Right cardiac atrium (tissue), 5 donors: ENCODE data around the gene PTPN21. TPM values are rescaled to one million over a fixed set of nuclear protein-coding genes. Genes with fewer than 3 reads are reported as not detected.
"Not testable (repeated sequence)": the region's sequence is repeated elsewhere in the genome, so short reads cannot be mapped to it uniquely, and the experiment has no call there.

ENCODE experiments used
- ATAC-seq, 2 donors: fragments of 200-7000 bp; cut with Tn5 transposase; one replicate each; pipeline versions ENCODE4 v1.8.0 to v1.9.1; 2020; ENCODE audit warnings: moderate library complexity in 2 of 2, mild to moderate bottlenecking in 1 of 2
- DNase-seq, 3 donors: peaks; one replicate each; pipeline ENCODE4 v3.0.0-alpha.2; 2020
- H3K27ac ChIP-seq: one replicate; pipeline ENCODE4 v1.5.1; 2013; ENCODE audit warnings: mild to moderate bottlenecking, low read length, control low read depth, moderate library complexity
- H3K27me3 ChIP-seq: one replicate; pipeline ENCODE4 v1.6.1; 2013; ENCODE audit not compliant: control insufficient read depth, insufficient read depth
- H3K4me1 ChIP-seq: one replicate; pipeline ENCODE4 v1.6.1; 2013; ENCODE audit warnings: low read length; ENCODE audit not compliant: control insufficient read depth, insufficient read depth
- H3K4me3 ChIP-seq: one replicate; pipeline ENCODE4 v1.5.1; 2013; ENCODE audit warnings: low read length, control low read depth
- H3K9me3 ChIP-seq: one replicate; pipeline ENCODE4 v1.6.1; 2013; ENCODE audit warnings: low read length; ENCODE audit not compliant: control insufficient read depth
- WGBS: extraction: QIAGEN DNeasy Blood & Tissue Kit; methylation state at CpG from one replicate; pipeline ENCODE4 v1.1.7; 2013; 5-methylcytosine and 5-hydroxymethylcytosine counted together
- intact Hi-C, 4 donors: fragments of 100-400 bp; cut with DNase I; formaldehyde crosslinking; loops; one replicate each; pipeline versions ENCODE4 v1.11.0 to v1.14.0; 2022 to 2023
- polyA plus RNA-seq: library from polyadenylated mRNA; stranded (reverse); fragments of 200-250 nt; gene quantifications from one replicate; pipeline ENCODE4 v1.2.3, GENCODE V29; 2013
- total RNA-seq, 4 donors: library from RNA; stranded (reverse); fragmentation: NEBNext Ultra II Directional; extraction: Animal tissue kit (Norgen Biotek cat#: 25700); gene quantifications; one replicate each; pipeline ENCODE4 v1.2.1, GENCODE V29; 2021
- donor health status: healthy with polysubstance abuse.
- donor health status: DM: no; HTN: yes; CAD: no.
- donor health status: DM: no; HTN: no; CAD: no.
- donor health status: DM: no; HTN: yes; CAD: no; lungs with severe emphysema.
- donor health status: DM: yes; HTN: yes; CAD: no.

Gene PTPN21
- total and polyA plus RNA-seq, 5 donors = 12.0 to 49.4 (median 38.3) TPM

DNA sequence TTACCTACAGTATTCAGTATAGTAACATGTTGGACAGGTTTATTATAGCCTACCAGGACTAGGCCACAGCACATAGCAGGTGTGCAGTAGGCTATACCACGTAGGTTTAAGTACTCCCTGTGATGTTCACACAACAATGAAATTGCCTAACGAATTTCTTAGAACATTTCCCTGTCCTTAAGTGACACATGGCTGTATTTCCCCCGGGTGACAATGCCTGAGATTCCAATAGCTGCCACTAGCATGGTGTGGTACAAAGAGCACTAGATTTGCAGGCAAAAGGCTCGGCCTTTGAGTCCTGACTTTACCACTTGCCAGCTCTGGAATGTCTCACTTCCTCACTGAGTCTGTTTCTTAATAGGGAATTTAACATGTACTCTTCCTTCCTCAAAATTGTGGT is 19.7 kb downstream of the PTPN21 start:
- no peaks in the 10 kb centered on the region for H3K9me3 ChIP-seq
- H3K27ac ChIP-seq = peak overlapping the region; percentile 45
- 37% methylated on average over 4 of the region's 4 CpGs for WGBS
- peaks cover 3% of the 10 kb centered on the region for H3K4me1 ChIP-seq
- no peaks in the 10 kb centered on the region for H3K27me3 ChIP-seq
- ATAC-seq (peak; percentile 86 to 89), DNase-seq (no peak)
- H3K4me3 ChIP-seq = no peak overlapping the region
- intact Hi-C loops = no loop called here

GRCh38 chr14:88533064-88533602 is 21.7 kb downstream of the PTPN21 start:
- DNase-seq (no peak), ATAC-seq (no peak)
- intact Hi-C loops = no loop called here
- WGBS = 90% methylated on average over 6 of the region's 6 CpGs
- H3K9me3 ChIP-seq = no peaks in the 10 kb centered on the region
- no peak overlapping the region for H3K27ac ChIP-seq
- H3K27me3 ChIP-seq = no peaks in the 10 kb centered on the region
- peaks cover 3% of the 10 kb centered on the region for H3K4me1 ChIP-seq
- no peak overlapping the region for H3K4me3 ChIP-seq

DNA sequence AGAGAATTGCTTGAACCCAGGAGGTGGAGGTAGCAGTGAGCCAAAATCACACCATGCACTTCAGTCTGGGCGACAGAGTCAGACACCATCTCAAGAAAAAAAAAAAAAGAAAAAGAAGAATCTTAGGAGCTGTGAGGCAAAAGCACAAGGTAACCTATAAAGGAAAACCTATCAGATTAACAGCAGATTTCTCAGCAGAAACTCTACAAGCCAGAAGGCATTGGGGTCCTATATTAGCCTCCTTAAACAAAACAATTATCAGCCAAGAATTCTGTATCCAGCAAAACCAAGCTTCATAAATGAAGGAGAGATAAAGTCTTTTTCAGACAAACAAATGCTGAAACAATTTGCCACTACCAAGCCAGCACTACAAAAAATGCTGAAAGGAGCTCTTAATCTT is 24.9 kb downstream of the PTPN21 start:
- H3K27me3 ChIP-seq, H3K9me3 ChIP-seq, H3K4me1 ChIP-seq, H3K27ac ChIP-seq, intact Hi-C loops, DNase-seq, ATAC-seq, H3K4me3 ChIP-seq: not testable (repeated sequence)
- WGBS = 100% methylated on average over 1 of the region's 1 CpG

GRCh38 chr14:88522393-88522792 is 32.4 kb downstream of the PTPN21 start:
- Histone ChIP-seq H3K27ac (no peak overlapping the region), H3K9me3 (no peaks in the 10 kb centered on the region), H3K4me1 (peaks cover 2% of the 10 kb centered on the region), H3K4me3 (no peak overlapping the region), H3K27me3 (no peaks in the 10 kb centered on the region)
- no peak for DNase-seq
- intact Hi-C loops = no loop called here
- no peak for ATAC-seq
- 77% methylated on average over 3 of the region's 3 CpGs for WGBS

GRCh38 chr14:88521818-88522217 is 33.0 kb downstream of the PTPN21 start:
- no peaks in the 10 kb centered on the region for H3K9me3 ChIP-seq
- ATAC-seq (no peak), DNase-seq (no peak)
- H3K4me1 ChIP-seq = peaks cover 2% of the 10 kb centered on the region
- intact Hi-C loops = no loop called here
- no peak overlapping the region for H3K27ac ChIP-seq
- H3K27me3 ChIP-seq = no peaks in the 10 kb centered on the region
- 83% methylated on average over 3 of the region's 3 CpGs for WGBS
- H3K4me3 ChIP-seq = no peak overlapping the region

DNA sequence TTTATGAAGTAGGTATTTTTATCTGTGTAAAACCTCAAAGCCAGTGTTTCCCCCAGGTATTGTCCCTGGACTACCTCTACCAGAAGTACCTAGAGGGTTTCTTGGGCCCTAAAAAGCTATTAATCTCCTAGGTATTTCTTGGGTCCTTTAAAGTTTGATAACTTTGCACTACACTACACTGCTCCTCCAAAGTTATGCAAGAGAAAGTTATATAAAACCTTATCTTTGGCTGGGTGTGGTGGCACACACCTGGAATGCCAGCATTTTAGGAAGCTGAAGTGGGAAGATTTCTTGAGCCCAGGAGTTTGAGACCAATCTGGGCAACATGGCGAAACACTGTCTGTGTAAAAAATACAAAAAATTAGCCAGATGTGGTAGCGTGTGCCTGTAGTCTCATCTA is 34.9 kb downstream of the PTPN21 start:
- ATAC-seq (no peak), DNase-seq (no peak)
- intact Hi-C loops = no loop called here
- Histone ChIP-seq H3K4me1 (peaks cover 2% of the 10 kb centered on the region), H3K4me3 (no peak overlapping the region), H3K27me3 (no peaks in the 10 kb centered on the region), H3K27ac (no peak overlapping the region), H3K9me3 (no peaks in the 10 kb centered on the region)
- WGBS = 91% methylated on average over 2 of the region's 2 CpGs

GRCh38 chr14:88518592-88519512 is 36.0 kb downstream of the PTPN21 start:
- 80% methylated on average over 5 of the region's 5 CpGs for WGBS
- intact Hi-C loops = no loop called here

DNA sequence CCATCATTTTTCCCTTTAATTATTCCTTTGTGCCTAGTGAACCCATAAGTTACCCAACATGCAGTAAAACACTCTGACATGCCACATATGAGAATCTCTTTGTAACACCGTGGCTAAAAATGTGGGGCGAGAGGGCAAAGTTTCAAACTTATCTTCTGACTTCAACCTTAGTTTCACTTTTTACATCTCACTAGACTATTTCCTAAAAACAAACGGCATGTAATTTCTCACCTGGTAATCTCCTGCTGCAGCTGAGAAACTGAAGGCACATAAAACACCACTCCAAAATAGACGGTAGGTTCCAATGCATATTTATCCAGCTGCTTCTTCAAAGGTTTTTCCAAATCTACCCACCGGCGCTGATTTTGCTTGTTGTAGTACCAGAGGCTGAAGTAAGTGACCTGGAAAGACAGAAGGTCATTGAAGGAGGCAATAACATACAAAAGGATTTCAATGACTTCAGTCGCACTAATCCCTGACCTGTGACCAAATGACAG is 37.9 kb downstream of the PTPN21 start:
- no peaks in the 10 kb centered on the region for H3K9me3 ChIP-seq
- H3K4me3 ChIP-seq = no peak overlapping the region
- H3K4me1 ChIP-seq = peaks cover 2% of the 10 kb centered on the region
- no peaks in the 10 kb centered on the region for H3K27me3 ChIP-seq
- ATAC-seq (no peak), DNase-seq (no peak)
- intact Hi-C loops = no loop called here
- H3K27ac ChIP-seq = no peak overlapping the region
- 68% methylated on average over 7 of the region's 7 CpGs for WGBS

More at GRCh38 chr14:88518592-88519512, 36.0 kb downstream of the PTPN21 start:
- no peaks in the 10 kb centered on the region for H3K27me3 ChIP-seq
- no peak overlapping the region for H3K4me3 ChIP-seq
- H3K27ac ChIP-seq = no peak overlapping the region
- H3K4me1 ChIP-seq = peaks cover 2% of the 10 kb centered on the region
- no peak for ATAC-seq
- DNase-seq = no peak
- H3K9me3 ChIP-seq = no peaks in the 10 kb centered on the region

- ATAC-seq (peak in 1 of 2 donors; percentile 48), DNase-seq (no peak)
- WGBS = 64% methylated on average over 1 of the region's 1 CpG
- Histone ChIP-seq H3K4me3 (no peak overlapping the region), H3K27me3 (no peaks in the 10 kb centered on the region), H3K9me3 (no peaks in the 10 kb centered on the region), H3K4me1 (peaks cover 2% of the 10 kb centered on the region), H3K27ac (no peak overlapping the region)
- intact Hi-C loops = no loop called here
These were observed 39.1 kb downstream of the PTPN21 start for GRCh38 chr14:88515499-88516221.

GRCh38 chr14:88507208-88507607 is 47.6 kb downstream of the PTPN21 start:
- intact Hi-C loops = no loop called here
- Histone ChIP-seq H3K27me3 (no peaks in the 10 kb centered on the region), H3K4me3 (no peak overlapping the region), H3K27ac (no peak overlapping the region), H3K4me1 (no peaks in the 10 kb centered on the region), H3K9me3 (no peaks in the 10 kb centered on the region)
- ATAC-seq (no peak), DNase-seq (no peak)
- 96% methylated on average over 1 of the region's 1 CpG for WGBS

GRCh38 chr14:88505621-88506020 is 49.2 kb downstream of the PTPN21 start:
- intact Hi-C loops = no loop called here
- no peaks in the 10 kb centered on the region for H3K4me1 ChIP-seq
- ATAC-seq (no peak), DNase-seq (no peak)
- H3K4me3 ChIP-seq = no peak overlapping the region
- no peaks in the 10 kb centered on the region for H3K9me3 ChIP-seq
- H3K27me3 ChIP-seq = no peaks in the 10 kb centered on the region
- H3K27ac ChIP-seq = no peak overlapping the region
